ENCODE measurements around the gene MBD5. TPM values are rescaled to one million over a fixed set of nuclear protein-coding genes. Genes with fewer than 3 reads are reported as not detected.
A peak's percentile ranks its signal among the peaks of the same experiment; 100 is the strongest.

The MBD5 gene
- total RNA-seq, 1 experiment from 2014 or later = 7.0 TPM

DNA sequence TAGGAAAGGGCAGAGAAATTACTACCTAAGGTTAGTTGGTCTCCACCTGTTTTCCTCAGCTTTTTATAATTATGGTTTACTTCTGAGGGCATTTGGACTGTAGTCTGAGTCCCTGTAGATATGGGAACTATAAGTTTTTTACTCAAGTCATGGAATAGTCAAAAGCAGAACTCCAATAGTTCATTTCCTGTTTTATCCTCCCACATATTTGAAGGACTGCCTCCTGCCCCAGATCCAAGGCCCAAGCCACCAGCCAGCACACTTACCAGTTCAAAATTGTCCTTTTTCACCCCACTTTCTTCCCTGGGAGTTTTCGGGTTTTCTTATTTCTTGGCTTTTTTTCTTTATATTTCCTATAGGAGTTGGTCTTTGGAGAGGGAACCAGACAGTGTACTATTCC is 164.1 kb downstream of the MBD5 start:
- Histone ChIP-seq H3K27me3 (ENCODE audit: control insufficient read depth, insufficient read depth, low read length) (no peaks in the 10 kb centered on the region), H3K4me3 (ENCODE audit: insufficient read depth, low read depth, low read length) (no peak overlapping the region), H3K36me3 (replicated peaks; ENCODE audit: control insufficient read depth, insufficient read depth, low read length) (no peaks in the 10 kb centered on the region)
- DNase-seq = no peak

DNA sequence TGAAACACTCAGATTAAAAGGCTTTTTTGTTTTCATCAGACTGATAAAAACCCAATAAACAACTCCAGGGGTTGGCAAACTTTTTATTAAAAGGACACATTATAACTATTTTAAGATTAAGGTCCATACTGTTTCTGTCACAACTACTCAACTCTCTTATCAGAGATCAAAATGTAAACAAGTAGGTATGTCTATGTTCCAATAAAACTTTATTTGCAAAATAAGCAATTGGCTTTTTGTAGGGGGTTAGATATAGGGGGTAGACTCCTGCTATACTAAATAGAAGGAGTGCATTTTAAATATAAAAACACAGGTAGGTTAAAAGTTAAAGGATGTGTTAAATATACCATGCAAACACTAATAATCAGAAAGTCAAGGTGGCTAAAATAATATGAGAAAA is 174.0 kb downstream of the MBD5 start:
- H3K4me3 ChIP-seq (ENCODE audit: insufficient read depth, low read depth, low read length) = no peak overlapping the region
- H3K27me3 ChIP-seq (ENCODE audit: control insufficient read depth, insufficient read depth, low read length) = no peaks in the 10 kb centered on the region
- H3K36me3 ChIP-seq (replicated peaks; ENCODE audit: control insufficient read depth, insufficient read depth, low read length) = no peaks in the 10 kb centered on the region
- no peak for DNase-seq

DNA sequence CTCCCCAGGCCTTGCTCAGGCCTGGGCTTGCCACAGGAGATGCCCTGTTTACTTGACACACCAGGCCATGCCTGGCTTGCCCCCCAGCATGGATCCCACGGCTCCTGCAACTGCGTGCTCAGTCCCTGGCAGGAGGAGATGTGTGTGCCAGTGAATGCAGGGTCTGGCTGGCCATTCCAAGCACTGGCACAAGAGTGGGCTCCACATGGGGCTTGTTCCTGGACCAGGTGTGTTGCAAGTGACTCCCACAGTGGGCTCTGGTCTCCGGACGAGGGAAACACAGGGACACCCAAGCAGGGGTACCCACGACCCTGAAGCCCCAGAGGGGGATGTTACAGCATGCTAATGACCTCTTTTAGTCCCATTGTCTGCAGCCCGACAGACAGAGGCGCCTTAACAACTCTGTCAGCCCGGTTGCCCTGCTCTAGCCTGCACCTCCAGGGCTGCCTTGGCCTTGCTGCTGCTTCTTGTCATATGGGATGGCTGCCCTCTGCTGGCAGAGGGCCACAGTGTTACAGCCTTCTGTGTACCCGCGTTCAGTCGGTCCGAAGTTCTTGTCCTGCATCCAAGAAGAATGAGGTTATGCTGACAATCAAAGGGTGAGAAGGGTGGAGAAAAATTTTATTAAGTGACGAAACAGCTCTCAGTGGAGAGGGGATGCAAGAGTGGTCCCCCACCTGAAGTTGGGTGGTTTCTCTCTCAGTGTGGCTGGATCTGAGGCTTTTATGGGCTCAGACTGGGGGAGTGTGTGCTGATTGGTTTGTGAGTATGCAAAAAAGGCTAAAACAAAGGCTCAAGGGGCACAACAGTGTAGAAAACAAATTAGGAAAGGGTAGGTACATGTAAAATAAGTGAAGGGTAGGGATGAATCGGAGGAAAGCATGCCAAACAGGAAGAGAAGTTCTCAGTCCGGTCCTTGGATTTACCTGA is 180.4 kb downstream of the MBD5 start:
- DNase-seq = peak; percentile 43
- Histone ChIP-seq H3K36me3 (replicated peaks; ENCODE audit: control insufficient read depth, insufficient read depth, low read length) (no peaks in the 10 kb centered on the region), H3K27me3 (ENCODE audit: control insufficient read depth, insufficient read depth, low read length) (no peaks in the 10 kb centered on the region), H3K4me3 (ENCODE audit: insufficient read depth, low read depth, low read length) (no peak overlapping the region)

DNA sequence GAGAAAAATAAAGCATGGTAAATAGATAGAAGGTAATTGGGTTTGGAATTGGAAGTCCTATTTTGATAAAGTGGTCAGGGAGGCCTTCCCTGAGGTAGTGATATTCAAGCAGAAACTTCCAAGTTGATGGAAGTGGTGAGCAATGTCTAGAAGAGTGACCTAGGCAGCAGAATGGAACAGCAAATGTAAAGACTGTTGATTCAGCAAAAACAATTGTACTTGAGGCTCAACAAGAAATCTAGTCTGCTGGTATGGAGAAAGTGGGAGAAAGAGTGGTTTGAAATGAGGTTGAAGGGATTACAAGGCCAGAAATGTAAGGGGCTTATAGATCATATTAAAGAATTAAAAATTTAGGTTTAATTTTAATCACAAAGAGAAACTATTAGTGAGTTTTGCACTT is 181.3 kb downstream of the MBD5 start:
- DNase-seq = no peak
- Histone ChIP-seq H3K36me3 (replicated peaks; ENCODE audit: control insufficient read depth, insufficient read depth, low read length) (no peaks in the 10 kb centered on the region), H3K27me3 (ENCODE audit: control insufficient read depth, insufficient read depth, low read length) (no peaks in the 10 kb centered on the region), H3K4me3 (ENCODE audit: insufficient read depth, low read depth, low read length) (no peak overlapping the region)

DNA sequence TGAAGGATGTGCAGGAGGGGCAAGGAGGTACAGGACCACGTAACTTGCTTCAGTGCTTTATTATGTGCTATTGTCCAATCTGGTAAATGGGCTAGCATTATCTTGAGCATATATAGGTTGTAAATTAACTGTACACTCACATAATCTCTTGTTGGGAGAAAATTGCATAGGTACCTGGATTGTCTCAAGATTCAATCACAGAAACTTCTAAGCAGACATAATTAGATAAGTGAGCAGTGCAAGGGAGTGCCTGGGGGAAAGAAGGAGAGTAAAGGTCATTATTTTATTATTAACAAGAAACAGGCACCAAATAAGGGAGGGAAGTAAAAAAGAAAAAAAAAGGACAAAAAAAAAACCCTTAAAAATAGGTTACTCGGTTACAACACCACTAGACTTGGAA is 186.2 kb downstream of the MBD5 start:
- Histone ChIP-seq H3K27me3 (ENCODE audit: control insufficient read depth, insufficient read depth, low read length) (no peaks in the 10 kb centered on the region), H3K4me3 (ENCODE audit: insufficient read depth, low read depth, low read length) (no peak overlapping the region), H3K36me3 (replicated peaks; ENCODE audit: control insufficient read depth, insufficient read depth, low read length) (no peaks in the 10 kb centered on the region)
- DNase-seq = no peak

DNA sequence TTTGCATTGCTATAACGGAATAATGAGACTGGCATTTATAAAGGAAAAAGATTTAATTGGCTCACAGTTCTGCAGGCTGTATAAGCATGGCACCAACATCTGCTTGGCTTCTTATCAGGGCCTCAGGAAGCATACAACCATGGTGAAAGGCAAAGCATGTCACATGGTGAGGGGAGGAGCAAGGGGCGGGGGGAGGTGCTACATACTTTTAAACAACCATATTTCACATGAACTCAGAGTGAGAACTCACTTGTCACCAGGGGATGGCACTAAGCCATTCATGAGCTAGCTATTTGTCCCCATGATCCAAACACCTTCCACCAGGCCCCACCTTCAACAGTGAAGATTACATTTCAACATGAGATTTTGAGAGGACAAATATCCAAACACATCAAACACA is 188.7 kb downstream of the MBD5 start:
- no peak overlapping the region for H3K4me3 ChIP-seq (ENCODE audit: insufficient read depth, low read depth, low read length)
- no peak for DNase-seq
- H3K27me3 ChIP-seq (ENCODE audit: control insufficient read depth, insufficient read depth, low read length) = no peaks in the 10 kb centered on the region
- no peaks in the 10 kb centered on the region for H3K36me3 ChIP-seq (replicated peaks; ENCODE audit: control insufficient read depth, insufficient read depth, low read length)

DNA sequence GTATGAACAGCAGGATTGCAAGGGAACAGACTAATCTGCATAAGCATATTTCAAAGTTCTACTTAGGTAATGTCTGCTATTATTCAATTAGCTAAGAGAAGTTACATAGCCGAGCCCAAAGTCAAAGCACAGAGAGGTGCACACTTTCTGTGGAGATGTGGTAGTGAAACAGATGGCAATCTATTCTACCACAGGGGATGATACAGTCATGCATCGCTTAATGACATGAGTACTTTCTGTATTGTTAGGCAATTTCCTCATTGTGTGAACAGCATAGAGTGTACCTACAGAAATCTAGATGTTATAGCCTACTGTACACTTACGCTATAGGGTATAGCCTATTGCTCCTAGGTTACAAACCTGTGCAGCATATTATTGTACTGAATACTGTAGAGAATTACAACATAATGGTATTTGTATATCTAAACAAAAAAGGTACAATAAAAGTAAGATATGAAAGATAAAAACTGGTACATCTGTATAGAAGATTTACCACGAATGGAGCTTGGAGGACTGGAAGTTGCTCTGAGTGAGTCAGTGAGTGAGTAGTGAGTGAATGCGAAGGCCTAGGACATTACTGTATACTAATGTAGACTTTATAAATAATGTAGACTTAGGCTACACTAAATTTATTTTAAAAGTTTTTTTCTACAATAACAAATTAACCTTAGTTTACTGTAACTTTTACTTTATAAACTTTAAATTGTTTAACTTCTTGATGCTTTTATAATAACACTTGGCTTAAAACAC is 197.6 kb downstream of the MBD5 start:
- Histone ChIP-seq H3K4me3 (ENCODE audit: insufficient read depth, low read depth, low read length) (no peak overlapping the region), H3K36me3 (replicated peaks; ENCODE audit: control insufficient read depth, insufficient read depth, low read length) (no peaks in the 10 kb centered on the region), H3K27me3 (ENCODE audit: control insufficient read depth, insufficient read depth, low read length) (no peaks in the 10 kb centered on the region)
- DNase-seq = no peak

DNA sequence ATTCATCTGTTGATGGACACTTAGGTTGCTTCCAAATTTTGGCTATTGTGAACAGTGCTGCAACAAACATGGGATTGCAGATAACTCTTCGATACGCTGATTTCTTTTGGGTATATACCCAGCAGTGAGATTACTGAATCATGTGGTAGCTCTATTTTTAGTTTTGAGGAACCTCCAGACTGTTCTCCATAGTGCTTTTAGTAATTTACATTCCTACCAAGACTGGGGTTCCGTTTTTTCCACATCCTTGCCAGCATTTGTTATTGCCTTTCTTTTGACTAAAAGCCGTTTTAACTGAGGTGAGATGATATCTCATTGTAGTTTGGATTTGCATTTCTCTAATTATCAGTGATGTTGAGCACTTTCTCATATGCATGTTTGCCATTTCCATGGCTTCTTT is 200.3 kb downstream of the MBD5 start:
- DNase-seq = no peak
- Histone ChIP-seq H3K4me3 (ENCODE audit: insufficient read depth, low read depth, low read length) (no peak overlapping the region), H3K27me3 (ENCODE audit: control insufficient read depth, insufficient read depth, low read length) (no peaks in the 10 kb centered on the region), H3K36me3 (replicated peaks; ENCODE audit: control insufficient read depth, insufficient read depth, low read length) (no peaks in the 10 kb centered on the region)

DNA sequence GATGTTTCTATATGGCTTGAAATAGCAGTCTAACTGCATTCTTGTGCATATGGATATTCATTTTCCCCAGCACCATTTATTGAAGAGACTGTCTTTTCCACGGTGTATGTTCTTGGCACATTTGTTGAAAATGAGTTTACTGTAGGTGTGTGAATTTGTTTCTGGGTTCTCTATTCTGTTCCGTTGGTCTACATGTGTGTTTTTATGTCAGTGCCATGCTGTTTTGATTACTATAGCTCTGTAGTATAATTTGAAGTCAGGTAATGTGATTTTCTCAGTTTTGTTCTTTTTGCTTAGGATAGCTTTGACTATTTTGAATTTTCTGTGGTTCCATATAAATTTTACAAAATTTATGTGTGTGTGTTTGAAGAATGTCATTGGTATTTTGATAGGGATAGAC is 201.0 kb downstream of the MBD5 start:
- DNase-seq = no peak
- Histone ChIP-seq H3K36me3 (replicated peaks; ENCODE audit: control insufficient read depth, insufficient read depth, low read length) (no peaks in the 10 kb centered on the region), H3K4me3 (ENCODE audit: insufficient read depth, low read depth, low read length) (no peak overlapping the region), H3K27me3 (ENCODE audit: control insufficient read depth, insufficient read depth, low read length) (no peaks in the 10 kb centered on the region)

DNA sequence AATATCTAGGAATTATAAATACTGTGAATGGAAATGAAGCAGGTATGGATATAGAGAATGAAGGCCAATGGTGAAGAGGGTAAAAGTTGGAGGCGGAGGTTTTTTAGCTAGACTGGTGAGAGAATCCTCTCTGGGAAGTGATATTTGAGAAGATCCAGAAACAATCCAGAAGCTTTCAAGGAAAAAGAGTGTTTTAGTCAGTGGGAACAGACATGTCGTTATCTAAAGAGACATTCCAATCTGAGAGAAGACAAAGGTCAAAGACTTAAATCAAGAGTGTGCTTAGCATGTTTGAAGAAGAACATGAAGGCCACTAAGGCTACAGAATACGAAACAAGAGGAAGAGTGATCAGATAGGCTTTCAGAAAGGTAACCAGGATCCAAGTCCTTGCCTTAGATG is 211.0 kb downstream of the MBD5 start:
- Histone ChIP-seq H3K27me3 (ENCODE audit: control insufficient read depth, insufficient read depth, low read length) (no peaks in the 10 kb centered on the region), H3K4me3 (ENCODE audit: insufficient read depth, low read depth, low read length) (no peak overlapping the region), H3K36me3 (replicated peaks; ENCODE audit: control insufficient read depth, insufficient read depth, low read length) (no peaks in the 10 kb centered on the region)
- no peak for DNase-seq

DNA sequence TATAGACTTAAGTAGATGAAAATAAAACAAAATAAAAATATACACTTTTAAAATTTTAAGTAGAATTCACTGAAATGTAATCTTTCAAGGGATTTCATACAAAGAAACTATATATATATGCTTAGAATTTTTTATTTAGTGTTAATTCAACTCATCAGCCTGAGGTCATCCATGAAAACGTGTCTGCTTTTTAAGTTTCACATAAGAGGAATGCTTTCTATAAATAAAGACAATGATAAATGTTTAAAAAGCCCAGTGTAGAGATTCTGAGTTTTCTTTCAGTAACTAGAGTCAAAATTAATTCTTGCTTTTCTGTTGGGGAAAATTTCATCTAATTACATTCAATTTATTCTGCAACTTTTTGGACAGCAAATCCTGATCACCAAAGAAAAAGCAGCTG is 213.3 kb downstream of the MBD5 start:
- Histone ChIP-seq H3K4me3 (ENCODE audit: insufficient read depth, low read depth, low read length) (no peak overlapping the region), H3K36me3 (replicated peaks; ENCODE audit: control insufficient read depth, insufficient read depth, low read length) (no peaks in the 10 kb centered on the region; the same call in 1 of the 2 replicates), H3K27me3 (ENCODE audit: control insufficient read depth, insufficient read depth, low read length) (no peaks in the 10 kb centered on the region)
- no peak for DNase-seq

DNA sequence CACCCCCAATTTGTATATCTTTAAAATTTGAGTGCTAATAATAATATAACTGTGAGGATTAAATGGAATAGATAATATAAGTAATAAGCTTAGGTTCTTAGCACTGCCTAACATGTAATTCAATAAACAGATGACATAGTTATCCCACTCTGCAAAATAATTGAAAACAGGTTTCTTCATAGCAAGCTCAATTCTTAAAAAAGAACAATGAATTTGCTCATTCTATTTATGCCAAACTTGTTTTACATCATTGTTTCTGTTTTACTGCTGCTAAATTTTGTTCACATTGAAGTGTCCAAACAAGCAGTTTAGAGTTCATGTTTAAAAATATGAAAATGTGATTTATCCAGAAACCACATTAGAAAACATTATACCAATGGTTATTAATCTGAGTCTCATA is 217.0 kb downstream of the MBD5 start:
- DNase-seq = no peak
- no peak overlapping the region for H3K4me3 ChIP-seq (ENCODE audit: insufficient read depth, low read depth, low read length)
- H3K36me3 ChIP-seq (replicated peaks; ENCODE audit: control insufficient read depth, insufficient read depth, low read length) = no peaks in the 10 kb centered on the region; the same call in 1 of the 2 replicates
- no peaks in the 10 kb centered on the region for H3K27me3 ChIP-seq (ENCODE audit: control insufficient read depth, insufficient read depth, low read length)

DNA sequence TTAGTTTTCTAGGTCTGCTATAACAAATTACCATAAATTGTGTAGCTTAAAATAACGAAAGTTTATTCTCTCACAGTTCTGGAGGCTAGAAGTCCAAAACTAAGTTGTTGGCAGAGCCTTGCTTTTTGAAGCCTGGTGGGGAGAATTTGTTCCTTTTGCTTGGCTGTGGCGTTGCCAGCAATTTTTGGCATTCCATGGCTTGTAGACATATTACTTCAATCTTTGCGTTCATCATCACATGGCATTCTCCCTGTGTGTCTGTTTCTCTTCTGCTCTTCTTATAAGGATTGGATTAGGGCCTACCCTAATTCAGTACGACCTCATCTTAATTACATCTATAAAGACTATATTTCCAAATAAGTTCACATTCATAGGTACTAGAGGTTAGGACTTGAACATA is 217.7 kb downstream of the MBD5 start:
- H3K27me3 ChIP-seq (ENCODE audit: control insufficient read depth, insufficient read depth, low read length) = no peaks in the 10 kb centered on the region
- no peak overlapping the region for H3K4me3 ChIP-seq (ENCODE audit: insufficient read depth, low read depth, low read length)
- DNase-seq = no peak
- H3K36me3 ChIP-seq (replicated peaks; ENCODE audit: control insufficient read depth, insufficient read depth, low read length) = no peaks in the 10 kb centered on the region; the same call in 1 of the 2 replicates

DNA sequence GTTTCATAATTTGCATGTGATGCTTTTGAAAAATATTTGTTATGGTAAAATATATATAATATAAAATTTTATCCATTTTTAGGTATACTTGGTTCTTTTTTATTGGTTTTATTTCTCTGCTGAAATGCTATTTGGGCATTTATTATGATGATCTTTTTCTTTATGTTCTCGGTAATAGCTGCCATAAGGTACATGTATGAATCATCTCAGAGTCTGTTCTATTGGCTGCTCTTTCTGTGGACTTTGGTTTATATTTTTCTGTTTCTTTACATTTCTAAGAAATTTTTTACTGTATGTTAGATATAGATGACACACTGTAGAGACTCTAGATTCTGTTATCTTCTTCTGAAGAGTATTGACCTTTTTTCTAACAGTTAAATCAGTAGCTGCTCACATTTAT is 219.9 kb downstream of the MBD5 start:
- Histone ChIP-seq H3K4me3 (ENCODE audit: insufficient read depth, low read depth, low read length) (no peak overlapping the region), H3K36me3 (replicated peaks; ENCODE audit: control insufficient read depth, insufficient read depth, low read length) (no peaks in the 10 kb centered on the region; the same call in 1 of the 2 replicates), H3K27me3 (ENCODE audit: control insufficient read depth, insufficient read depth, low read length) (no peaks in the 10 kb centered on the region)
- DNase-seq = no peak
